ENCODE results near the gene PRPF6.

DNA sequence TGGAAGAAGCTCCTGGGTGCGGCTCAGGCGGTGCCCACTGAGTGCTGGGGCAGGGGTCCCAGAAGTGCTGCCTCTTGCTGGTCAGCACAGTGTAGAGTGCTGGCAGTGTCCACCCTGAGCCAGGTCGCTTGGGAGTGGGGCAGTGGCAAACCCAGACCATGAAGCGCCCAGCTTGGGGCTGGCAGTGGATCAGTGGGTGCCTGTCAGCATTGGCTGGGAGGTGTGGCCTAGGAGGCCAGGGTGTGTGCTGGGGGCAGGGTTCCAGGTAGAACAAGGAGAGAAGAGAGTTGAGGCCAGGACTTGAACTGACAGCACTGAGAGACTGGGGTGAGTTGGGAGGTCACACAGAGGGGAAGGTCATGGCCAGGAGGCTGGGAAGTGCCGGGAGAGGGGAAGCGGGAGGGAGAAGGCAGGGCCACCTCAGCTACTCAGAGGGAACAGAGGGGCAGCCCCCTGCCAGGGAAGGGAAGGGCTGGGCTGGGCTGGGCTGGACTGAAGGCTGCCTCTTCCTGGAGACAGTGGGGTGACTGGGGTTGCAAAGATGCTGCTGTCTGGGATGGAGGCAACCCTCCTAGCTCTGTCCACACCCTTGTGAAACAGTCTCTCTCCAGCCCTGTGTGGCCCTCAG is 86.2 kb downstream of the PRPF6 start:
- no peak for TF ChIP-seq NCOR1 (IDR thresholded peaks at IDR 0.05; ENCODE audit: borderline replicate concordance, low read length)
- TF ChIP-seq CTCF (CRISPR knock-in tag; IDR thresholded peaks at IDR 0.05), result no peak

Measured in HepG2 (cell line).